ENCODE results near the gene CHRND.

The CHRND gene

GRCh38 chr2:232573042-232573441, 47.1 kb downstream of the CHRND start:
- DNase-seq (ENCODE audit: low spot score) = no peak

GRCh38 chr2:232573771-232574435, 47.9 kb downstream of the CHRND start:
- DNase-seq (ENCODE audit: low spot score) = no peak

DNA sequence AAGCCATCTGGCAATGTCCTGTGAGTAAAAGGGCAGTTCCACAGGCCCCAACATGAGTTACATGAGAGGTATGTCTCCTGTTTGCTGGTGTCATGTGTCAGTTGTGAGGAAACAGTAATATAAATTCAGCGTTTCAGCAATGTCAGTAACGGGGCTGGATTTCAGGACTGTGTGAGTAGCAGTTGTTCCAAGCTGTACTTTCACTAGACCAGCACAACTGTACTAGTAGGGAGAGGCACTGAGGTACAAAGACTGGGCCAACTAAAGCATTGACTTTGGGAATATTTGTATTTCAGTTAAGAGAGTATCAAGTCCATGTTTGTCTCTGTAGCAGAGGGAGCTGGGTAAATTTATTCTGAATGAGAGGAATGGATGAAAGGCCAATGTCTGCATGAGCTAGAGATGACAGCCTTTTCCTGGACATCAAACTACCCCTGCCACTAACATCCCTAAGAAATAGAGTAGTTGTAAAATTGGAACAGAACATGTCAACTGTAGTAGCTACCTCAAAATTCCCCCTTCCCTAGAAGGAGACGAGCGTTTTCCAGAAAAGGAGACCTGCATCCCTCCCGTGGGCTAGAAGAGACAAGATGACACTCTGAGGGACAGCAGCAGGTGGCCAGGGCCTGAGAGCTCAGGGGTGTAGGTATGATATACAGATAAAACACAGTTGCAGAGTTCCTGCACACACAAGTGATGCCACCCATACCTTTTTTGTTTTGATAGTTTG, 48.9 kb downstream of the CHRND start:
- DNase-seq (ENCODE audit: low spot score) = no peak

DNA sequence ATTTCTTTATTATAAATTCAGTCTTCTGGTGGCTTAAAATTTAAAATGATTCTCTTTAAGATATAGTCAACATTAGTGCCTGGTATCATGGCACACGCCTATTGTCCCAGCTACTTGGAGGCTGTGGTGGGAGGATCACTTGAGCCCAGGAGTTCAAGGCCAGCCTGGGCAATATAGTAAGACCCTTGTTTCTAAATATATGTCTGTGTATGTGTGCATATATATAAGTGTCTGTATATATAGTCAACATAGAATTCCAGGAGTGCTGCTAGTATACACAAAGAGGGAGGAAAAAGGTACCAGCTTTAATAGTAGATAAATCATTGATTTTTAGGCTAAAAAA, 49.4 kb downstream of the CHRND start:
- no peak for DNase-seq (ENCODE audit: low spot score)

- DNase-seq (ENCODE audit: low spot score) = no peak
Observed at GRCh38 chr2:232576995-232577394, 51.0 kb downstream of the CHRND start.

GRCh38 chr2:232577841-232578240, 51.9 kb downstream of the CHRND start:
- DNase-seq (ENCODE audit: low spot score) = no peak

DNA sequence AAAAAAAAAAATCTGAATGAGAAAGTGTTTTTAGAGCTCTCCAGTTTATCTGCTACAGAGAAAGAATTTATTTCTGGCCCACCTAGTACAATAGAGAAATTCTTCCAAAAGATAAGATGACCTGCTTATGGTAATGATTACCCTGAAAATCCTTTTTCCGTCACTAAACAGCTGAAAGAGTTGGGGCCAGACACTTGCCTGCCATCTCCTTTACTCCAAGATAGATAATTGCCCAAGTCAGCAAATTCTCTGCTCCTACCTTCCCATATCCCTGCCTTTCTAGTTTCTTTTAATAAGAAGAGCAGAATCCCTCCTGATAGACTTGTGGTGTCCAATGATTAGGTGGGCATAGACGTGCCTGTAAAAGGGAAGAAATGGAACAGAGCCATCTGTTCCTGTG, 52.7 kb downstream of the CHRND start:
- no peak for DNase-seq (ENCODE audit: low spot score)

GRCh38 chr2:232580648-232580981, 54.7 kb downstream of the CHRND start:
- DNase-seq (ENCODE audit: low spot score) = no peak

DNA sequence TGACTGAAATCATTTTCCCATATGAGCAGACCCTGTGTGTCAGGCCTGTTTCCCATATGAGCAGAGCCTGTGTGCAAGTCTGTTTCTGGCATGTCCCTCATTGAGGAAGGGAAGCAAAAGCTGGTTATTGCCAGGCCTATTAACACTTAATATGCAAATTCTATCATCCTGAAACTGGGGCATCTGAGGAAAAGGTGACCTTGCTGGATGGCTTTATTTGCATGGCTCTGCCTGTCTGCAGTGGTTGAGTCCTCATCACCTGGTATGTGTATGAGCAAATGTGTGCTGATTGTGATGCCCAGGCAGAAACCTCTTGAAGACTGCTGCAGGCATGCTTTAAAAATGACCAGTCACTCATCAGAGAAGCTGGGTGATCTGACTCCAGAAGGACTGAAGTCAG, 55.8 kb downstream of the CHRND start:
- no peak for DNase-seq (ENCODE audit: low spot score)

- no peak for DNase-seq (ENCODE audit: low spot score)
Observed at GRCh38 chr2:232584238-232584637, 58.3 kb downstream of the CHRND start.

Measured in RKO (cell line).